Measurements from ENCODE around the gene PPP2R5C. TPM values are rescaled to one million over a fixed set of nuclear protein-coding genes. Genes with fewer than 3 reads are reported as not detected.

Gene PPP2R5C
- total and polyA plus RNA-seq, 2 of the 4 experiments (the other 2 are of a cell fraction), result 65.9 to 78.7 TPM

- TF ChIP-seq, protein P1, sequence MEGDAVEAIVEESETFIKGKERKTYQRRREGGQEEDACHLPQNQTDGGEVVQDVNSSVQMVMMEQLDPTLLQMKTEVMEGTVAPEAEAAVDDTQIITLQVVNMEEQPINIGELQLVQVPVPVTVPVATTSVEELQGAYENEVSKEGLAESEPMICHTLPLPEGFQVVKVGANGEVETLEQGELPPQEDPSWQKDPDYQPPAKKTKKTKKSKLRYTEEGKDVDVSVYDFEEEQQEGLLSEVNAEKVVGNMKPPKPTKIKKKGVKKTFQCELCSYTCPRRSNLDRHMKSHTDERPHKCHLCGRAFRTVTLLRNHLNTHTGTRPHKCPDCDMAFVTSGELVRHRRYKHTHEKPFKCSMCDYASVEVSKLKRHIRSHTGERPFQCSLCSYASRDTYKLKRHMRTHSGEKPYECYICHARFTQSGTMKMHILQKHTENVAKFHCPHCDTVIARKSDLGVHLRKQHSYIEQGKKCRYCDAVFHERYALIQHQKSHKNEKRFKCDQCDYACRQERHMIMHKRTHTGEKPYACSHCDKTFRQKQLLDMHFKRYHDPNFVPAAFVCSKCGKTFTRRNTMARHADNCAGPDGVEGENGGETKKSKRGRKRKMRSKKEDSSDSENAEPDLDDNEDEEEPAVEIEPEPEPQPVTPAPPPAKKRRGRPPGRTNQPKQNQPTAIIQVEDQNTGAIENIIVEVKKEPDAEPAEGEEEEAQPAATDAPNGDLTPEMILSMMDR (conservative IDR thresholded peaks at IDR 0.05; ENCODE audit: low read depth, low read length), result no peak
- no peak for TF ChIP-seq MAZ (IDR thresholded peaks at IDR 0.05; ENCODE audit: borderline replicate concordance, low read depth, low read length)
- TF ChIP-seq FOS (IDR thresholded peaks at IDR 0.05; ENCODE audit: low read depth, low read length), result no peak
- TF ChIP-seq BHLHE40 (IDR thresholded peaks at IDR 0.05; ENCODE audit: low read depth, low read length), result no peak
- no peak for TF ChIP-seq CHD1 (IDR thresholded peaks at IDR 0.05; ENCODE audit: low read depth, low read length)
Observed at GRCh38 chr14:101957406-101958234, 196.1 kb downstream of the PPP2R5C start (continued).
